KMS-11 (cell line): ENCODE data around the gene SPATC1L.

Experiments used
- H2AFZ ChIP-seq: fragments of 200-600 bp; sonication (generic); 2 replicates; pipeline ENCODE4 v1.6.1; 2016; ENCODE audit warnings: antibody characterized with exemption, mixed run types, low read depth
- H3K27ac ChIP-seq: fragments of 200-600 bp; sonication (generic); 2 replicates; pipeline ENCODE4 v1.6.1; 2016; ENCODE audit warnings: mild to moderate bottlenecking, mixed run types
- H3K27me3 ChIP-seq: fragments of 200-600 bp; sonication (generic); 2 replicates; pipeline ENCODE4 v1.6.1; 2017; ENCODE audit warnings: mild to moderate bottlenecking, low read depth, mixed run types, moderate library complexity; ENCODE audit not compliant: insufficient read depth
- H3K36me3 ChIP-seq: fragments of 200-600 bp; sonication (generic); 2 replicates; pipeline ENCODE4 v1.6.1; 2017; ENCODE audit warnings: mild to moderate bottlenecking, mixed run types; ENCODE audit not compliant: insufficient read depth
- H3K4me1 ChIP-seq: fragments of 200-600 bp; sonication (generic); 2 replicates; pipeline ENCODE4 v1.6.1; 2016; ENCODE audit warnings: mild to moderate bottlenecking, low read depth, mixed run types; ENCODE audit not compliant: poor library complexity, severe bottlenecking
- H3K4me2 ChIP-seq: fragments of 200-600 bp; sonication (generic); 2 replicates; pipeline ENCODE4 v1.7.0; 2016; ENCODE audit warnings: mild to moderate bottlenecking, mixed run types
- H3K4me3 ChIP-seq: fragments of 200-600 bp; sonication (generic); IDR thresholded peaks from 2 replicates; pipeline ENCODE4 v1.6.1; 2017; ENCODE audit warnings: low read depth, low read length, mixed read lengths; ENCODE audit not compliant: insufficient read depth
- H3K79me2 ChIP-seq: fragments of 200-600 bp; sonication (generic); 2 replicates; pipeline ENCODE4 v1.6.1; 2016; ENCODE audit warnings: low read depth, mixed run types; ENCODE audit not compliant: insufficient read depth
- H3K9ac ChIP-seq: fragments of 200-600 bp; sonication (generic); 2 replicates; pipeline ENCODE4 v1.6.1; 2016; ENCODE audit warnings: mild to moderate bottlenecking, mixed run types
- H4K20me1 ChIP-seq: fragments of 200-600 bp; sonication (generic); 2 replicates; pipeline ENCODE4 v1.6.1; 2016; ENCODE audit warnings: mild to moderate bottlenecking, mixed run types; ENCODE audit not compliant: insufficient read depth
- CTCF ChIP-seq: fragments of 200-600 bp; sonication (generic); conservative IDR thresholded peaks from 2 replicates; pipeline ENCODE4 v1.6.1; 2017; ENCODE audit warnings: low read depth, mild to moderate bottlenecking, antibody characterized with exemption, low read length, moderate library complexity, mixed read lengths

SPATC1L gene

GRCh38 chr21:46223217-46223616 is 39.0 kb upstream of the SPATC1L start:
- H3K36me3 ChIP-seq: peaks cover 4% of the 10 kb centered on the region; the same call in 1 of the 2 replicates
- H3K4me2 ChIP-seq: no peak overlapping the region
- H3K27ac ChIP-seq: no peak overlapping the region
- H3K27me3 ChIP-seq: no peaks in the 10 kb centered on the region
- no peak overlapping the region for H3K9ac ChIP-seq
- H3K79me2 ChIP-seq: peaks cover 63% of the 10 kb centered on the region
- H3K4me1 ChIP-seq: peaks cover 21% of the 10 kb centered on the region
- H3K4me3 ChIP-seq: no peak overlapping the region
- H4K20me1 ChIP-seq: 0 out of 2 replicates have a peak, but pooled peaks cover 15% of the 10 kb centered on the region
- H2AFZ ChIP-seq: no peak overlapping the region
- TF ChIP-seq CTCF: no peak

GRCh38 chr21:46222436-46223116 is 38.3 kb upstream of the SPATC1L start:
- Histone ChIP-seq H3K36me3 (peaks cover 4% of the 10 kb centered on the region; the same call in 1 of the 2 replicates), H3K4me1 (peaks cover 21% of the 10 kb centered on the region), H3K79me2 (peaks cover 56% of the 10 kb centered on the region), H3K4me2 (no peak overlapping the region), H3K4me3 (no peak overlapping the region), H4K20me1 (0 out of 2 replicates have a peak, but pooled peaks cover 15% of the 10 kb centered on the region), H3K27me3 (no peaks in the 10 kb centered on the region), H2AFZ (no peak overlapping the region), H3K27ac (no peak overlapping the region), H3K9ac (no peak overlapping the region)
- TF ChIP-seq CTCF: no peak

GRCh38 chr21:46221664-46222435 is 37.6 kb upstream of the SPATC1L start:
- Histone ChIP-seq H3K36me3 (peaks cover 4% of the 10 kb centered on the region; the same call in 1 of the 2 replicates), H2AFZ (no peak overlapping the region), H3K9ac (no peak overlapping the region), H3K27ac (no peak overlapping the region), H4K20me1 (0 out of 2 replicates have a peak, but pooled peaks cover 13% of the 10 kb centered on the region), H3K79me2 (peaks cover 49% of the 10 kb centered on the region), H3K4me1 (peaks cover 21% of the 10 kb centered on the region), H3K4me3 (no peak overlapping the region), H3K4me2 (no peak overlapping the region), H3K27me3 (no peaks in the 10 kb centered on the region)
- TF ChIP-seq CTCF: no peak

- Histone ChIP-seq H3K27me3 (no peaks in the 10 kb centered on the region), H3K9ac (no peak overlapping the region), H3K4me2 (no peak overlapping the region), H4K20me1 (0 out of 2 replicates have a peak, but pooled peaks cover 3% of the 10 kb centered on the region), H3K4me3 (no peak overlapping the region), H3K27ac (no peak overlapping the region), H2AFZ (no peak overlapping the region), H3K79me2 (peaks cover 39% of the 10 kb centered on the region), H3K36me3 (peaks cover 4% of the 10 kb centered on the region; the same call in 1 of the 2 replicates), H3K4me1 (peaks cover 11% of the 10 kb centered on the region)
- TF ChIP-seq CTCF: no peak
Measured at GRCh38 chr21:46220847-46221246, 36.6 kb upstream of the SPATC1L start.
